ENCODE data around the gene MKNK2. TPM values are rescaled to one million over a fixed set of nuclear protein-coding genes. Genes with fewer than 3 reads are reported as not detected.

Gene MKNK2
- total and polyA plus RNA-seq, 2 donors (not counting 1 experiment from before 2014, with no cell fraction given) = 24.7 to 409 TPM

- H4K20me1 ChIP-seq (ENCODE audit: control insufficient read depth, extremely low read depth, insufficient read depth, low read length) = no peaks in the 10 kb centered on the region
- H3K27me3 ChIP-seq (ENCODE audit: control insufficient read depth, insufficient read depth, low read length) = no peaks in the 10 kb centered on the region
- peaks cover 3% of the 10 kb centered on the region for H3K36me3 ChIP-seq (ENCODE audit: control insufficient read depth, insufficient read depth, low read length)
- H3K9ac ChIP-seq (ENCODE audit: insufficient read depth, low read length) = no peak overlapping the region
- TF ChIP-seq EZH2 (IDR thresholded peaks at IDR 0.05; ENCODE audit: low read length, missing control alignments) = no peak
- TF ChIP-seq, protein P1, sequence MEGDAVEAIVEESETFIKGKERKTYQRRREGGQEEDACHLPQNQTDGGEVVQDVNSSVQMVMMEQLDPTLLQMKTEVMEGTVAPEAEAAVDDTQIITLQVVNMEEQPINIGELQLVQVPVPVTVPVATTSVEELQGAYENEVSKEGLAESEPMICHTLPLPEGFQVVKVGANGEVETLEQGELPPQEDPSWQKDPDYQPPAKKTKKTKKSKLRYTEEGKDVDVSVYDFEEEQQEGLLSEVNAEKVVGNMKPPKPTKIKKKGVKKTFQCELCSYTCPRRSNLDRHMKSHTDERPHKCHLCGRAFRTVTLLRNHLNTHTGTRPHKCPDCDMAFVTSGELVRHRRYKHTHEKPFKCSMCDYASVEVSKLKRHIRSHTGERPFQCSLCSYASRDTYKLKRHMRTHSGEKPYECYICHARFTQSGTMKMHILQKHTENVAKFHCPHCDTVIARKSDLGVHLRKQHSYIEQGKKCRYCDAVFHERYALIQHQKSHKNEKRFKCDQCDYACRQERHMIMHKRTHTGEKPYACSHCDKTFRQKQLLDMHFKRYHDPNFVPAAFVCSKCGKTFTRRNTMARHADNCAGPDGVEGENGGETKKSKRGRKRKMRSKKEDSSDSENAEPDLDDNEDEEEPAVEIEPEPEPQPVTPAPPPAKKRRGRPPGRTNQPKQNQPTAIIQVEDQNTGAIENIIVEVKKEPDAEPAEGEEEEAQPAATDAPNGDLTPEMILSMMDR (conservative IDR thresholded peaks at IDR 0.05 in 1 of 2, IDR thresholded peaks at IDR 0.05 in 1 of 2; ENCODE audit: low read depth in 1 of 2, low read length in 2 of 2) = no peak
- no peak overlapping the region for H2AFZ ChIP-seq (ENCODE audit: low read length)
- H3K4me1 ChIP-seq (ENCODE audit: control insufficient read depth, extremely low read depth, insufficient read depth, low read length) = no peaks in the 10 kb centered on the region
- H3K27ac ChIP-seq (ENCODE audit: insufficient read depth, low read length) = no peak overlapping the region
- H3K4me2 ChIP-seq (ENCODE audit: extremely low read depth, insufficient read depth, low read length) = no peak overlapping the region
- H3K79me2 ChIP-seq (ENCODE audit: control insufficient read depth, insufficient read depth, low read length) = peaks cover 22% of the 10 kb centered on the region
- no peak overlapping the region for H3K4me3 ChIP-seq (replicated peaks in 1 of 4; ENCODE audit: control extremely low read depth in 1 of 4, insufficient read depth in 1 of 4, low read depth in 3 of 4, low read length in 4 of 4)
- DNase-seq (ENCODE audit: low read depth in 2 of 2) = no peak
- no peaks in the 10 kb centered on the region for H3K9me3 ChIP-seq (ENCODE audit: control insufficient read depth, insufficient read depth, low read depth, low read length)
Observed at GRCh38 chr19:2012941-2013682, 37.9 kb downstream of the MKNK2 start.

- Histone ChIP-seq H3K36me3 (ENCODE audit: control insufficient read depth, insufficient read depth, low read length) (peaks cover 3% of the 10 kb centered on the region), H3K4me1 (ENCODE audit: control insufficient read depth, extremely low read depth, insufficient read depth, low read length) (no peaks in the 10 kb centered on the region), H3K9ac (ENCODE audit: insufficient read depth, low read length) (no peak overlapping the region), H3K4me3 (replicated peaks in 1 of 4; ENCODE audit: control extremely low read depth in 1 of 4, insufficient read depth in 1 of 4, low read depth in 3 of 4, low read length in 4 of 4) (no peak overlapping the region), H3K79me2 (ENCODE audit: control insufficient read depth, insufficient read depth, low read length) (peaks cover 22% of the 10 kb centered on the region), H3K9me3 (ENCODE audit: control insufficient read depth, insufficient read depth, low read depth, low read length) (no peaks in the 10 kb centered on the region), H3K27me3 (ENCODE audit: control insufficient read depth, insufficient read depth, low read length) (no peaks in the 10 kb centered on the region), H3K4me2 (ENCODE audit: extremely low read depth, insufficient read depth, low read length) (no peak overlapping the region), H2AFZ (ENCODE audit: low read length) (no peak overlapping the region), H3K27ac (ENCODE audit: insufficient read depth, low read length) (no peak overlapping the region), H4K20me1 (ENCODE audit: control insufficient read depth, extremely low read depth, insufficient read depth, low read length) (no peaks in the 10 kb centered on the region)
- DNase-seq (ENCODE audit: low read depth in 2 of 2) = no peak
- no peak for TF ChIP-seq EZH2 (IDR thresholded peaks at IDR 0.05; ENCODE audit: low read length, missing control alignments)
Observed at GRCh38 chr19:2011169-2011568, 39.9 kb downstream of the MKNK2 start.

- TF ChIP-seq EZH2 (IDR thresholded peaks at IDR 0.05; ENCODE audit: low read length, missing control alignments) = no peak
- no peaks in the 10 kb centered on the region for H4K20me1 ChIP-seq (ENCODE audit: control insufficient read depth, extremely low read depth, insufficient read depth, low read length)
- DNase-seq (ENCODE audit: low read depth in 2 of 2) = no peak
Observed at GRCh38 chr19:2010135-2010668, 40.8 kb downstream of the MKNK2 start.

GRCh38 chr19:2003874-2004273 is 47.2 kb downstream of the MKNK2 start:
- Histone ChIP-seq H3K27ac (ENCODE audit: insufficient read depth, low read length) (no peak overlapping the region), H3K4me3 (replicated peaks in 1 of 4; ENCODE audit: control extremely low read depth in 1 of 4, insufficient read depth in 1 of 4, low read depth in 3 of 4, low read length in 4 of 4) (no peak overlapping the region), H3K4me2 (ENCODE audit: extremely low read depth, insufficient read depth, low read length) (no peak overlapping the region), H3K9me3 (ENCODE audit: control insufficient read depth, insufficient read depth, low read depth, low read length) (no peaks in the 10 kb centered on the region), H3K4me1 (ENCODE audit: control insufficient read depth, extremely low read depth, insufficient read depth, low read length) (no peaks in the 10 kb centered on the region), H3K9ac (ENCODE audit: insufficient read depth, low read length) (no peak overlapping the region), H3K79me2 (ENCODE audit: control insufficient read depth, insufficient read depth, low read length) (no peaks in the 10 kb centered on the region), H4K20me1 (ENCODE audit: control insufficient read depth, extremely low read depth, insufficient read depth, low read length) (no peaks in the 10 kb centered on the region), H3K27me3 (ENCODE audit: control insufficient read depth, insufficient read depth, low read length) (no peaks in the 10 kb centered on the region), H3K36me3 (ENCODE audit: control insufficient read depth, insufficient read depth, low read length) (peaks cover 3% of the 10 kb centered on the region), H2AFZ (ENCODE audit: low read length) (no peak overlapping the region)
- TF ChIP-seq, protein P1 (conservative IDR thresholded peaks at IDR 0.05 in 1 of 2, IDR thresholded peaks at IDR 0.05 in 1 of 2; ENCODE audit: low read depth in 1 of 2, low read length in 2 of 2) = no peak
- DNase-seq (ENCODE audit: low read depth in 2 of 2) = peak in 1 of 2 donors; percentile 49

More at GRCh38 chr19:2010135-2010668, 40.8 kb downstream of the MKNK2 start:
- no peak overlapping the region for H3K27ac ChIP-seq (ENCODE audit: insufficient read depth, low read length)
- no peaks in the 10 kb centered on the region for H3K27me3 ChIP-seq (ENCODE audit: control insufficient read depth, insufficient read depth, low read length)
- peaks cover 21% of the 10 kb centered on the region for H3K79me2 ChIP-seq (ENCODE audit: control insufficient read depth, insufficient read depth, low read length)
- no peak overlapping the region for H3K9ac ChIP-seq (ENCODE audit: insufficient read depth, low read length)
- no peak overlapping the region for H3K4me3 ChIP-seq (replicated peaks in 1 of 4; ENCODE audit: control extremely low read depth in 1 of 4, insufficient read depth in 1 of 4, low read depth in 3 of 4, low read length in 4 of 4)
- H3K4me2 ChIP-seq (ENCODE audit: extremely low read depth, insufficient read depth, low read length) = no peak overlapping the region
- no peaks in the 10 kb centered on the region for H3K9me3 ChIP-seq (ENCODE audit: control insufficient read depth, insufficient read depth, low read depth, low read length)
- H3K36me3 ChIP-seq (ENCODE audit: control insufficient read depth, insufficient read depth, low read length) = peaks cover 3% of the 10 kb centered on the region
- no peaks in the 10 kb centered on the region for H3K4me1 ChIP-seq (ENCODE audit: control insufficient read depth, extremely low read depth, insufficient read depth, low read length)
- H2AFZ ChIP-seq (ENCODE audit: low read length) = no peak overlapping the region

Measured in fibroblast of lung (primary cell).